ENCODE data around the gene PAPPA2.

- TF ChIP-seq, protein P1, sequence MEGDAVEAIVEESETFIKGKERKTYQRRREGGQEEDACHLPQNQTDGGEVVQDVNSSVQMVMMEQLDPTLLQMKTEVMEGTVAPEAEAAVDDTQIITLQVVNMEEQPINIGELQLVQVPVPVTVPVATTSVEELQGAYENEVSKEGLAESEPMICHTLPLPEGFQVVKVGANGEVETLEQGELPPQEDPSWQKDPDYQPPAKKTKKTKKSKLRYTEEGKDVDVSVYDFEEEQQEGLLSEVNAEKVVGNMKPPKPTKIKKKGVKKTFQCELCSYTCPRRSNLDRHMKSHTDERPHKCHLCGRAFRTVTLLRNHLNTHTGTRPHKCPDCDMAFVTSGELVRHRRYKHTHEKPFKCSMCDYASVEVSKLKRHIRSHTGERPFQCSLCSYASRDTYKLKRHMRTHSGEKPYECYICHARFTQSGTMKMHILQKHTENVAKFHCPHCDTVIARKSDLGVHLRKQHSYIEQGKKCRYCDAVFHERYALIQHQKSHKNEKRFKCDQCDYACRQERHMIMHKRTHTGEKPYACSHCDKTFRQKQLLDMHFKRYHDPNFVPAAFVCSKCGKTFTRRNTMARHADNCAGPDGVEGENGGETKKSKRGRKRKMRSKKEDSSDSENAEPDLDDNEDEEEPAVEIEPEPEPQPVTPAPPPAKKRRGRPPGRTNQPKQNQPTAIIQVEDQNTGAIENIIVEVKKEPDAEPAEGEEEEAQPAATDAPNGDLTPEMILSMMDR (IDR thresholded peaks at IDR 0.05) = no peak
- TF ChIP-seq POLR2A (IDR thresholded peaks at IDR 0.05) = no peak
- TF ChIP-seq POLR2AphosphoS5 (IDR thresholded peaks at IDR 0.05) = peak in 2 of 3 donors; percentile 52 to 68
- no peak for TF ChIP-seq EP300 (IDR thresholded peaks at IDR 0.05)
Measured at GRCh38 chr1:176779992-176780328, 317.0 kb downstream of the PAPPA2 start.

Measured in stomach (tissue), 4 donors.